ENCODE results near the gene PRKCH. TPM values are rescaled to one million over a fixed set of nuclear protein-coding genes. Genes with fewer than 3 reads are reported as not detected.

The PRKCH gene
- total and polyA plus RNA-seq, 2 donors from 2014 or later: 8.3 to 47.0 TPM

DNA sequence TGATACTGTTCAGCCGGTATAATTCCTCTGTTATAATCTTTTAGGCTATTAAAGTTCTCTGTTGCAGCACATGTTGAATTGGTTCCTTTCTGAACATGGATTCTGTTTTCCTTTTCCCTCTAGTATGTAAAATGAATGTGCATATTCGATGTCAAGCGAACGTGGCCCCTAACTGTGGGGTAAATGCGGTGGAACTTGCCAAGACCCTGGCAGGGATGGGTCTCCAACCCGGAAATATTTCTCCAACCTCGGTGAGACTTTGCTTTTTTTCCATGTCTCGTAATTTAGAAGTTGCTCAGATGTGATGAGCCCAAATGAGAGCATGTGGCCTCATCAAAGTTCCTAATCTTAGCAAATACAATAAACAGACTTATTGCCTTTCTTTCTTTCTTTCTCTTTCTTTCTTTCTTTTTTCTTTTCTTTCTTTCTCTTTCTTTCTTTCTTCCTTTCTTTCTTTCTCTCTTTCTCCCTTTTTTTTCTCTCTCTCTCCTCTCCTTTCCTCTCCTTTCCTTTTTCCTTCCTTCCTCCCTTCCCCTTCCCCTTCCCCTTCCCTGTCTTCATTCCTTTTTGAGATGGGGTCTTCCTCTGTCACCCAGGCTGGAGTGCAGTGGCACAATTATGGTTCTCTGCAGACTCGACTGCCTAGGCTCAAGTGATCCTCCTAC is 131.9 kb downstream of the PRKCH start:
- Histone ChIP-seq H3K9ac (ENCODE audit: low read length in 3 of 3) (no peak overlapping the region), H3K4me3 (ENCODE audit: low read length in 3 of 3) (no peak overlapping the region), H3K9me3 (ENCODE audit: control insufficient read depth in 2 of 3, insufficient read depth in 1 of 3, low read length in 3 of 3) (no peaks in the 10 kb centered on the region), H3K36me3 (ENCODE audit: control insufficient read depth in 2 of 3, insufficient read depth in 3 of 3, low read length in 3 of 3) (no peaks in the 10 kb centered on the region), H3K27me3 (ENCODE audit: control insufficient read depth, insufficient read depth, low read length) (no peaks in the 10 kb centered on the region), H3K4me1 (ENCODE audit: control insufficient read depth in 2 of 3, insufficient read depth in 2 of 3, low read depth in 1 of 3, low read length in 3 of 3) (peaks cover 0 to 2% (median 0%) of the 10 kb centered on the region in 3 donors), H3K27ac (ENCODE audit: low read depth in 2 of 2, low read length in 2 of 2) (no peak overlapping the region)
- TF ChIP-seq, protein P1, sequence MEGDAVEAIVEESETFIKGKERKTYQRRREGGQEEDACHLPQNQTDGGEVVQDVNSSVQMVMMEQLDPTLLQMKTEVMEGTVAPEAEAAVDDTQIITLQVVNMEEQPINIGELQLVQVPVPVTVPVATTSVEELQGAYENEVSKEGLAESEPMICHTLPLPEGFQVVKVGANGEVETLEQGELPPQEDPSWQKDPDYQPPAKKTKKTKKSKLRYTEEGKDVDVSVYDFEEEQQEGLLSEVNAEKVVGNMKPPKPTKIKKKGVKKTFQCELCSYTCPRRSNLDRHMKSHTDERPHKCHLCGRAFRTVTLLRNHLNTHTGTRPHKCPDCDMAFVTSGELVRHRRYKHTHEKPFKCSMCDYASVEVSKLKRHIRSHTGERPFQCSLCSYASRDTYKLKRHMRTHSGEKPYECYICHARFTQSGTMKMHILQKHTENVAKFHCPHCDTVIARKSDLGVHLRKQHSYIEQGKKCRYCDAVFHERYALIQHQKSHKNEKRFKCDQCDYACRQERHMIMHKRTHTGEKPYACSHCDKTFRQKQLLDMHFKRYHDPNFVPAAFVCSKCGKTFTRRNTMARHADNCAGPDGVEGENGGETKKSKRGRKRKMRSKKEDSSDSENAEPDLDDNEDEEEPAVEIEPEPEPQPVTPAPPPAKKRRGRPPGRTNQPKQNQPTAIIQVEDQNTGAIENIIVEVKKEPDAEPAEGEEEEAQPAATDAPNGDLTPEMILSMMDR (IDR thresholded peaks at IDR 0.05; ENCODE audit: borderline replicate concordance, extremely low read depth, insufficient read depth): no peak
- no peak for FAIRE-seq
- DNase-seq: no peak
- intact Hi-C loops (cut with DNase I): loop anchor here (5.0 to 10.0 kb wide), 3 partner anchors 158 to 672 kb away; no protein-coding TSS in a partner anchor

DNA sequence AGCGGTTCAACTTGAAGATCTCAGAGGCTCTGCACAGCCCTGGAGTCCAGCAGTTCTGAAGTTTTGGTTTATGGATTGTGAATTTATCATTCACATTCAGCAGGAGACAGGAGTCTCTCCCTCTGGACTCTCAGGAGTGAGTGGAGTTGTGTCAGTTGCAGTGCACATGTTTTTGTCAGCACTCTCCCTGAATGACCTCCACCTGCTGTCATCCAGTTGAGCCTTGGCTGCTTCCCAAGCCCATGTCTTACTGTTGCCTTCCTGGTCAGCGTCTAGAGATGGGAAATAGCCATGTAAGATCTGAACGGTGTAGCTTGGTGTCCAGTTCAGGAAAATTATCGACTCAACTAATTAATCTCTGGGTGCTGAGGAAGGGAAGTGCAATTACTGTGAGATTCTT is 133.2 kb downstream of the PRKCH start:
- Histone ChIP-seq H3K27ac (ENCODE audit: low read depth in 2 of 2, low read length in 2 of 2) (no peak overlapping the region), H3K4me1 (ENCODE audit: control insufficient read depth in 2 of 3, insufficient read depth in 2 of 3, low read depth in 1 of 3, low read length in 3 of 3) (peaks cover 0 to 2% (median 0%) of the 10 kb centered on the region in 3 donors), H3K27me3 (ENCODE audit: control insufficient read depth, insufficient read depth, low read length) (no peaks in the 10 kb centered on the region), H3K9ac (ENCODE audit: low read length in 3 of 3) (no peak overlapping the region), H3K36me3 (ENCODE audit: control insufficient read depth in 2 of 3, insufficient read depth in 3 of 3, low read length in 3 of 3) (peaks cover 0 to 4% (median 0%) of the 10 kb centered on the region in 3 donors), H3K9me3 (ENCODE audit: control insufficient read depth in 2 of 3, insufficient read depth in 1 of 3, low read length in 3 of 3) (no peaks in the 10 kb centered on the region), H3K4me3 (ENCODE audit: low read length in 3 of 3) (no peak overlapping the region)
- FAIRE-seq (no peak), DNase-seq (no peak)
- TF ChIP-seq, protein P1 (IDR thresholded peaks at IDR 0.05; ENCODE audit: borderline replicate concordance, extremely low read depth, insufficient read depth): no peak
- intact Hi-C loops (cut with DNase I): loop anchor here (5.0 to 10.0 kb wide), 3 partner anchors 160 to 670 kb away; no protein-coding TSS in a partner anchor

DNA sequence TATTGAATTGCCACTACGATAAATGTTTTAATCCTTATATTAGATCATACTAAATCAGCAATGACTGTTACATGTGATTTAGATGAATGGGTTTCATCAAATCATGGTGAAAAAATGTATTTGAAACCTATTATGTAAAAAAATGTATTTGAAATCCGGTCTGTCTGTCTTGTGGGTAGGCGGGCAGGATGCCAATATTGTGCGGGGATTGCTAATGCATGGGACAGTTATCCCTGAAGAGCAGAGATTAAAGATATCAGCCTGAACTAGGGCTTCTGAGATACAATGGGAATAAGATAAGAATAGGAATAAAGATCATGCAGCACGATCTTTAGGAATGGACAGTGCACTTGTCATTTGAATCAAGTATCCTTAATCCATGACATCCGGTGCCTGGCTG is 134.0 kb downstream of the PRKCH start:
- Histone ChIP-seq H3K27ac (ENCODE audit: low read depth in 2 of 2, low read length in 2 of 2) (no peak overlapping the region), H3K4me1 (ENCODE audit: control insufficient read depth in 2 of 3, insufficient read depth in 2 of 3, low read depth in 1 of 3, low read length in 3 of 3) (peaks cover 0 to 2% (median 0%) of the 10 kb centered on the region in 3 donors), H3K36me3 (ENCODE audit: control insufficient read depth in 2 of 3, insufficient read depth in 3 of 3, low read length in 3 of 3) (peaks cover 0 to 4% (median 0%) of the 10 kb centered on the region in 3 donors), H3K9ac (ENCODE audit: low read length in 3 of 3) (no peak overlapping the region), H3K4me3 (ENCODE audit: low read length in 3 of 3) (no peak overlapping the region), H3K9me3 (ENCODE audit: control insufficient read depth in 2 of 3, insufficient read depth in 1 of 3, low read length in 3 of 3) (no peaks in the 10 kb centered on the region), H3K27me3 (ENCODE audit: control insufficient read depth, insufficient read depth, low read length) (no peaks in the 10 kb centered on the region)
- DNase-seq: no peak
- intact Hi-C loops (cut with DNase I): loop anchor here (5.0 to 10.0 kb wide), 3 partner anchors 161 to 669 kb away; no protein-coding TSS in a partner anchor
- FAIRE-seq: no peak
- TF ChIP-seq, protein P1 (IDR thresholded peaks at IDR 0.05; ENCODE audit: borderline replicate concordance, extremely low read depth, insufficient read depth): no peak

All from kidney (tissue), 14 donors.